Femur (tissue), 1 donor: Measurements from ENCODE around the gene GOLGA6L10.

Experiments
- DNase-seq: peaks from one replicate; pipeline ENCODE4 v3.0.0-alpha.2; 2017

Gene GOLGA6L10

GRCh38 chr15:82298032-82298431 is 51.2 kb downstream of the GOLGA6L10 start:
- DNase-seq: no peak

DNA sequence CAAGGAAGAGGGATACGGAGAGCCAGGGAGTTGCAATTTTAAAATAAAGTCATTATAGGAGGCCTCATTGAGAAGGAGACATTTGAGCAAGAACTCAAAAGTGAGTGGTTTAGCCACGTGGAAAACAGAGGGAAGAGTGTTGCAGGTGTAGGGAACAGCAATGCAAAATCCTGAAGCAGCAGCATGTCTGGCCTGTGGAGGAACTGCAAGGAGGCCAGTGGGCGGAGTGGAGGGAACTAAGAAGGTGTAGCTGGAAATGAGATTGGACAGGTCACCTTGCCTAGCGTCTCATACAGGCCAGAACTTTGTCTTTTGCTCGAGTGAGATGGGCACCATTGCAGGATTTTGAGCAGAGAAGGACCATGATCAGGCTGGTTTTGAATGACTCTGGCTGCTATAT is 51.7 kb downstream of the GOLGA6L10 start:
- DNase-seq: no peak

GRCh38 chr15:82294061-82294690 is 55.1 kb downstream of the GOLGA6L10 start:
- no peak for DNase-seq

GRCh38 chr15:82292271-82292670 is 57.0 kb downstream of the GOLGA6L10 start:
- no peak for DNase-seq
